DMS114 treated with DMSO at 0.1 percent for 48 hours (cell line): ENCODE results near the gene RABL6.

ENCODE experiments used
- DNase-seq: peaks from one replicate; lab custom pipeline; 2025; ENCODE audit not compliant: unreplicated experiment; lab: John Stamatoyannopoulos, UW

RABL6 gene

DNA sequence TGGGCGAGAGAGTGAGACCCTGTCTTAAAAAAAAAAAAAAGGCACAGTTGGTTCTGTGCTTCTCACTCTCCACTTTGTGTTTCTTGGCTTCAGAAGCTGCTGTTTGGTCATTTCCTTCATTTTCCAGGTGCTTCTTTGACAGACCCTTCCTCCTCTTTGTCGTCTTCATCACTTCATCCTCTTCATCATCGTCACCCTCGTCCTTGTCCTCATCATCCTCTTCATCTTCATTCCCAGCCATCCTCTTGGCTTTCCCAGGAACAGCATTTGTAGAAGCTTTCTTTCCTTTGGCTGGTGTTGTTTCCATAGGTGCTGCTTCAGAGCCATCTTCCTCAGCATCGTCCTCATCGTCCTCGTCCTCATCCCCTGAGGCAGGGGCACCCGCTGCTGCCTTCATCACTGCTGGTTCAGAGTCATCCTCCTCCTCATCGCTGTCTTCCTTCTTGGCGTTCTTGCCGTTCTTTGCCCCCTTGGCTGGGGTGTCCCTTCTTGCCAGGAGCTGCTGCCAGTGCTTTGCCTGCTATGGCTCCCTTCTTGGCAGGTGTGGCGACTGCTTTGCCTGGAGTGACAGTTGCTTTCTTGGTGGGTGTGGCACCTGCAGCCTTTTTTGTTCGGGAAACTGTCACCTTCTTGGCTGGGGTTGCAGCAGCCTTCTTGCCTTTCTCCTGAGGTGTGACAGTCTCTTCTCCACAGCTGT, 7.1 kb downstream of the RABL6 start:
- DNase-seq, result no peak

DNA sequence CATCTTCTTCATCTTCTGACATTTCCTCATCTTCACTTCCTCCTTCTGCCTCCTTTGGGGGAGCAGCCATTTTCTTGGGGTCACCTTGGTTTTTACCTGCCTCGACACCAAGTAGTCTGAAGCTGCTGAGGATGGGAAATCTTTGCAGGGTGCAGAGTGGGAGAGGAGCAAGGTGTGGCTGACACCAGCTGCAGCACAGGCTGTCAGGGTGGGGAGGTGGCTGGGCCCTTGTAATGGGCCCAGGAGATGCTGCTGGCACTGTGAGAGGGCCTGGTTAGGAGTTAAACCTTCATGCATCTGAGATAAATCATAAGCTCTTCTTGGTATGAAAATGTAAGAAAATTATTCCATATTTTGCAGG, 7.7 kb downstream of the RABL6 start:
- no peak for DNase-seq

- no peak for DNase-seq
Observed at GRCh38 chr9:136820971-136821825, 13.4 kb downstream of the RABL6 start.

DNA sequence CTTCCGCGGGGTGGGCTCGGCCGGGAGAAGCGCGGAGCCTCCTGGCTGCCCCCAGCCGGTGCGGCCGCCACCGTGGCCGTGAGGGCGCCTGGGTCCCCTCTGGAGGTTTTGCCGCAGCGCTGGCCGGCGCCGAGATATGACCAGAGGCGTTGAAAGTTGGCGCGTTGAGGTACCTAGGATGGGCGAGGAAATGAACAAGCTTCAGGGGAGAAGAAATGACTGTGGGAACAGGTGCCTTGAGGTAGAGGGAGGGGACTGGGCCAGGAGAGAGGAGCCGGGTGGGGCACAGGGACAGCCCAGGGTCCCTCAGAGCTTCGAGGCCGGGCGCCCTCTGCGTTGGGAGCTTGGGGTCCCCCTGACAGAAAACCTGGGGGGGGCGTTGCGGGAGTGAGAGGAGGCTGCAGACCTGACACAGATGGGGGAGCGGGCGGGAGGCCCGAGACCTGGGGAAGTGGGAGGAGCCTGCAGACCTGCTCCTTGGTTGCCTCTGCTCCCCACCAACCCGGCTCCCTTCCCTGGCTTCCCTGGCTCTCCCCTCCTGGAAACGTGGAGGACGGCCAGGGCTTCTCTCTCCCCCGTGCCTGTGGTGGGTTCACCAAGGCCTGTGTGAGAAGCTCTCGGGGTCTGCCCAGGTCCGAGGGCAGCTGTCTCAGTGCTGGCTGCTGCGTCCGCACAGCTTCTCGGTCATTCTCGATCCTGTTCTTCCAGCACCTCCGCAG, 14.2 kb downstream of the RABL6 start:
- no peak for DNase-seq

DNA sequence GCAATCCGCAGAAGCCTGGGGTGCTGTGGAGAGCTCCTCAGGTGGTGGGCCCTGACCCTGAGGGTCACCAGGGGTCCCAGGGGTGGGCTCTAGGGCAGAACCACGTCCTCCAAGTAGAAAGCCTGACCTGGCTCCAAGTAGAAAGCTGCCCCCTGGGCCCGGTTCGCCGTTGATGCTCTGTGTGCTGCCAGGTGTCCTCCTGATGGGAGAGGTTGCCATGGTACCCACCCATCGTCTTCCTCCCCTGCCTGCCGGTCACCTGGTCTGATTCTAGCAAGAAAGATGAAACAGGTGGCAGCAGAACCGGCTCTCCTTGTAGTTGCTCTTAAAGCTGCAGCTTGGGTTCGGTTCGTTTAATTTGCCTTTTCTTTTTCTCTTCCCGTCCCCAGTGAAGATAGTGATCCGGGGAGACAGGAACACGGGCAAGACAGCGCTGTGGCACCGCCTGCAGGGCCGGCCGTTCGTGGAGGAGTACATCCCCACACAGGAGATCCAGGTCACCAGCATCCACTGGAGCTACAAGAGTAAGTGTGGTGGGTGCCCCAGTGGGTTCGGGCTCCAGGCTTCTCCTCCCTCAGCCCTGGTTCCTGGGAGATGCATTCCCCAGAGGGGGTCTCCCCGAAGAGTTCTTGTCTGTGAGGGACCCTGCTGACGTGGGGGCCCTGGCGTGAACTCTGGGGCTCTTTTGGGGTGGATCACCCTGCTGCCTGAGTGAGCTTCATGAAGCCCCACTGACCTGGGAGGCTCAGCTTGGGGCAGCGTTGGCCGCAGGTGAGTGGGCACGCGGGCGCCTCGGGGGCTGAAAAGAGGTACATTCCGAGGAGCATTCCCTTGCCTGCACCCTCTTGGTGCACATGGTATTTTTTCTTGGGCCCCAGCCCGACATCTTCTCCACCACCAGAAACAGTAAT, 15.6 kb downstream of the RABL6 start:
- no peak for DNase-seq

DNA sequence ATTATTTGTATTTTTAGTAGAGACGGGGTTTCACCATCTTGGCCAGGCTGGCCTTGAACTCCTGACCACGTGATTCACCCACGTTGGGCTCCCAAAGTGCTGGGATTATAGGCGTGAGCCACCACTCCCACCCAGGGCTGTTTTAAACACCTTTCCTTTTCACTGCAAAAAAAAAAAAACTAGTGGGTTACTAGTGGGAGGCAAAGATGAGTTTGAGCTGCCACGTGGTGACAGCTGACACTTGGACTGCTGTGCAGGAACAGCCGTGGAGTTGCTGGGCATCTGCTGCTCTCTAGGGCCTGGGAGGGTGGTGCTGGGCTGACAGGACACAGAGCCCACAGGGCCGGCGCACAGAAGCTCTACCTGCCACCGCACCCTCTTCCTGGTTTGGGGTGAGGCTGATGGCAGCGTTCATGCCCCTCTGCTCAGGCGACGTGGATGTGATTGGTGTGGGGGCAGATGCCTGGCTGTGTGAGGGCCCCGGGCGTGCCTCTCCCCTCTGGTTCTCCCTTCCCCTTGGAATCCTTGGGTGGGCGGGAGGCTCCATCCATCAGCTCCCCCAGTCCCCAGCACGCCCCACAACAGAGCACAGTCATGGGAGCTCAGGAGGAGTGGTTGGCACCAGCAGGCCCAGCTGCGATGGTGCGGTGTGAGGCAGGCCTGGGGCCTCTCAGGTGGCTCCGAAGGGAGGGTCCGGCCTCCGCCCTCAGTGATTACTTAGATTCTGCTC, 16.9 kb downstream of the RABL6 start:
- DNase-seq, result no peak

GRCh38 chr9:136825295-136826187, 17.8 kb downstream of the RABL6 start:
- DNase-seq, result no peak

DNA sequence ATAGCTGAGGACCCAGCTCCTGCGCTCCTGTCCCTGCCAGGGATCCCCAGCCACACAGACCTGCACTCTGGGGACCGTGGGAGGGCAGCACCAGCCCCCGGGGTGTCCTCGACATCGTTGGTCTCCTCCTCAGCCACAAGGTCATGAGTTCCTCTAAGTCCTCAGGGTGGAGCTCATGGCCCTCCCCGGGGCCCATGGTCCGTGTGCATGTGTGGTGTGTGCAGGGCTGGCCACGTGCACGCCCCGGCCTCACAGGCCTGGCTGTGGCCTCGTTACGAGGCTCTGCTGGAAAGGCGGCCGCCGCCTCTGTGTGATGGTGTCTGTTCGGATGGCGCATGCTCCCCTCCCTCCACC, 18.4 kb downstream of the RABL6 start:
- no peak for DNase-seq

GRCh38 chr9:136826703-136827582, 19.2 kb downstream of the RABL6 start:
- DNase-seq, result no peak

- DNase-seq, result no peak
Observed at GRCh38 chr9:136827794-136828473, 20.2 kb downstream of the RABL6 start.

DNA sequence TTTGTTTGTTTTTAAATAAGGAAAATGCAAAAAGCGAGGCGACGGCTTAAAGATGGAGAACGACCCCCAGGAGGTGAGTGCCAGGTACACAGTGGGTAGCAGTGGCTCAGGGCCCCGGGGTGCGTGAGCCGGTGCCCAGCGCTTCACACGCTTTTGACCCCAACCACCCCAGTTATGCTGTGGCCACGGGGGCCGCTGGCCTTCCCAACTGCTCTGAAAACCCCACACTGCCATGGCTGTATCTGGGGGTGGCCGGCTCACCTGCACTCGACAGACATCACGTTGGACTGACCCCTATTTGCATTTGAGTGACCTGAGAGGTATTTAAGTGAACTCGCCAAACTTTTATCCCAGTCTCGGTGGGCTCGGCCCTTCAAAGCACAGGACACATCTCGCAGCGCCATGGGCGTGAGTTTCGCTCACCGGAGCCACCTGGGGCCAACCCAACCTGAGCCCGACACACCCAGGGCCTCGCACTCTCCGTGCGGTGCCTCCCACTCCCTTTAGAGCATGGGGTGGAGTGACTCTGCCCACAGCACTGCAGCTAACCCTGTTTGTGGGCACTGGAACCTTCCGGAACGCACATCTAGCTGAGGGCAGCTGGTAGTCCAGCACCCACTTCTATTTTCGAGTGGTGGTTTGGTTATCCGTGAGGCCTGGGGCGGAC, 20.9 kb downstream of the RABL6 start:
- no peak for DNase-seq

GRCh38 chr9:136829412-136829811, 21.7 kb downstream of the RABL6 start:
- DNase-seq, result no peak

- no peak for DNase-seq
Observed at GRCh38 chr9:136829981-136830885, 22.5 kb downstream of the RABL6 start.

DNA sequence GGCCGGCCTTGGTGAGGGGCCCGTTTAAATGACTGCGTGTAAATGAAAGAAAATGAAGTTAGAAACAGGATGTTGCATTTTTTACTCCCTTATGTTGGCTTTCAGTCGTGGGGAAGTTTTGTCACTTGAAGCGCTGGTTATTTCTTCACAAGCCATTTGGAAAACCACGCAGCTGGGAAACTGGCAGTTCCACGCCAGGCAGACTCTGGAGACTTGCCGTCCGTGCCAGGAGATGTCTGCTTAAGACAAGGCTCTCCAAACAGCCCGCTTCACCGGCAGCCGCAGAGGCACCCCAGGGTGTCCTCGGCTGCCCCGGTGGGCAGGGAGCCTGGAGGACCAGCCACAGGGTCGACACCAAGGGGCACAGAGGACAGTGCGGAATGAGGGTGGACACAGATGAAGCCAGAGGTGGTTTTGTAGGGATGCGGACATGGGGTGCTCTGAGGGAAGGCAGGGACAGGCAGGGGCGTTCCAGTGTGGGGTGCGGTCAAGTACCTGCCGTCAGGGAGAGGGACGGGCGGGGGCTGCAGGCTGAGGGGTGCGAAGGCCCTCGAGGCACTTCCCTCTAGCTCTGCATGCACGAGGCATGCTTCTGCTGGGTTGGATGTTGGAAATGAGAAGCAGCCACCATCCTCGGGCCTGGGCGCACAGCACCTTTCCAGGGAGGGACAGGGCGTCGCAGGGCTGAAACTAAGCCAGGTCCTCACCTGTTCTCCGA, 23.4 kb downstream of the RABL6 start:
- no peak for DNase-seq

DNA sequence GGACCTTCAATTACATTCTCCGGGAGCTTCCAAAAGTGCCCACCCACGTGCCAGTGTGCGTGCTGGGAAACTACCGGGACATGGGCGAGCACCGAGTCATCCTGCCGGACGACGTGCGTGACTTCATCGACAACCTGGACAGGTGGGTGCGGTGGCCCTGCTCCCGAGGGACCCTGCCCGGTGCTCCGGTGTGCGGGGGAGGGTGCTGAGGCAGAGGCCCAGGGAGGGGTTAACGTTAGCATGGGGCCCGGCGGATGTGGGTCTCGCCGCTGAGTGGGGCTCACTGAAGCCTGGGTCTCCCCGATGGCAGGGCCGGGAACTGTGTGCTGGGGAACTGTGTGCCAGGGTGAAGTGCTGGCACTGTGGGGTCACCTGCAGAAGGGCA, 24.0 kb downstream of the RABL6 start:
- no peak for DNase-seq

GRCh38 chr9:136832581-136832980, 24.8 kb downstream of the RABL6 start:
- no peak for DNase-seq
